BE2C (cell line): ENCODE data around the gene ZFYVE21.

Experiments used
- DNase-seq: peaks from one replicate; pipeline ENCODE4 v3.0.0-alpha.2; 2020
- H3K27me3 ChIP-seq: fragments of 250-450 bp; sonication (Bioruptor Pico); 2 replicates; pipeline ENCODE4 v1.5.1; 2020; ENCODE audit warnings: mild to moderate bottlenecking
- H3K36me3 ChIP-seq: fragments of 250-450 bp; sonication (Bioruptor Pico); 2 replicates; pipeline ENCODE4 v1.5.1; 2020; ENCODE audit warnings: mild to moderate bottlenecking
- H3K4me1 ChIP-seq: fragments of 250-450 bp; sonication (Bioruptor Pico); 2 replicates; pipeline ENCODE4 v1.5.1; 2020
- H3K4me3 ChIP-seq: 2 replicates; pipeline ENCODE4 v1.5.1; 2011; ENCODE audit warnings: low read depth, low read length
- H3K9me3 ChIP-seq: fragments of 250-450 bp; sonication (Bioruptor Pico); 2 replicates; pipeline ENCODE4 v1.5.1; 2020
- CTCF ChIP-seq: IDR thresholded peaks from 2 replicates; pipeline ENCODE4 v1.5.1; 2012; ENCODE audit warnings: mild to moderate bottlenecking, low read depth, low read length

Gene ZFYVE21

GRCh38 chr14:103698380-103699260 is 17.0 kb upstream of the ZFYVE21 start:
- peak; percentile 22 for DNase-seq
- no peak for TF ChIP-seq CTCF
- H3K27me3 ChIP-seq: no peaks in the 10 kb centered on the region
- peaks cover 70% of the 10 kb centered on the region for H3K4me1 ChIP-seq
- no peak overlapping the region for H3K4me3 ChIP-seq
- H3K36me3 ChIP-seq: peaks cover 74% of the 10 kb centered on the region
- H3K9me3 ChIP-seq: no peaks in the 10 kb centered on the region

- H3K27me3 ChIP-seq: no peaks in the 10 kb centered on the region
- no peak overlapping the region for H3K4me3 ChIP-seq
- H3K4me1 ChIP-seq: peaks cover 70% of the 10 kb centered on the region
- peak; percentile 63 for DNase-seq
- no peak for TF ChIP-seq CTCF
- no peaks in the 10 kb centered on the region for H3K9me3 ChIP-seq
- peaks cover 76% of the 10 kb centered on the region for H3K36me3 ChIP-seq
Observed at GRCh38 chr14:103699261-103699661, 16.3 kb upstream of the ZFYVE21 start.

- Histone ChIP-seq H3K9me3 (no peaks in the 10 kb centered on the region), H3K4me3 (no peak overlapping the region), H3K27me3 (no peaks in the 10 kb centered on the region), H3K36me3 (peaks cover 80% of the 10 kb centered on the region), H3K4me1 (peaks cover 66% of the 10 kb centered on the region)
- DNase-seq: peak; percentile 64
- TF ChIP-seq CTCF: no peak
Observed at GRCh38 chr14:103699901-103700752, 15.5 kb upstream of the ZFYVE21 start.

GRCh38 chr14:103700753-103701490 is 14.7 kb upstream of the ZFYVE21 start:
- Histone ChIP-seq H3K9me3 (no peaks in the 10 kb centered on the region), H3K27me3 (no peaks in the 10 kb centered on the region), H3K4me1 (peaks cover 62% of the 10 kb centered on the region), H3K4me3 (no peak overlapping the region), H3K36me3 (peaks cover 87% of the 10 kb centered on the region)
- no peak for TF ChIP-seq CTCF
- DNase-seq: peak; percentile 24

- DNase-seq: no peak
- H3K4me1 ChIP-seq: peaks cover 51% of the 10 kb centered on the region
- H3K36me3 ChIP-seq: peaks cover 94% of the 10 kb centered on the region
- H3K4me3 ChIP-seq: no peak overlapping the region
- H3K27me3 ChIP-seq: no peaks in the 10 kb centered on the region
- no peak for TF ChIP-seq CTCF
- H3K9me3 ChIP-seq: no peaks in the 10 kb centered on the region
Observed at GRCh38 chr14:103702095-103702494, 13.5 kb upstream of the ZFYVE21 start.
